Measurements from ENCODE around the gene ASXL1. TPM values are rescaled to one million over a fixed set of nuclear protein-coding genes. Genes with fewer than 3 reads are reported as not detected.

Gene ASXL1
- total and polyA plus RNA-seq, 8 donors, result 9.0 to 185 (median 61.7) TPM

DNA sequence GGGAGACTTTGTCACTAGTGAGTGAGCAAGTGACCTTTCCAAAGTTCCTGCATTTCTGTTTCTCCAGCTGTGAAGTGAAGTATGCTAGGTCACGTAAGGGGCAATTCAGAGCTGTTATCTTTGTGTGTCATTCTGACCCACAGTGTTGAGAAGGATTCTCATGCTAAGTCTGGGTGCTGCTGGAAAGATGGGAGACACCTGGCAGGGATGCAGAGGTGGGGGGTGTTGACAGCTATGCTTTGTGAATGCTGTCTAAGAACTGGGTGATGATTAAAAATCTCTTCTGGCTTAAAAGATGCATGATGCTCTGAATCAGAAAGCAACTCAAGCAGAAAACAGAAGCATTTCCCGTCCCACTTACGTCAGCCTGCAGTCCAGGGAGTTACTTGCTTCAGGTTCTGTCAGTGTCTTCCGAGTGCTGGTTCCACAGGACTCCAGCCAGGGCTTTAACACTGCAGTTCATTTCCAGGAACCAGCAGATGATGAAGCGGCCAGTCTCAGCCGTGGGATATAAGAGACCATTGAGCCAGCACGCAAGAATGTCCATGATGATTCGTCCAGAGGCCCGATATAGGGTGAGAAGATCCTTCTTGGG, 30.9 kb upstream of the ASXL1 start:
- no peak for TF ChIP-seq POLR2A (IDR thresholded peaks at IDR 0.05)
- TF ChIP-seq, protein P1, sequence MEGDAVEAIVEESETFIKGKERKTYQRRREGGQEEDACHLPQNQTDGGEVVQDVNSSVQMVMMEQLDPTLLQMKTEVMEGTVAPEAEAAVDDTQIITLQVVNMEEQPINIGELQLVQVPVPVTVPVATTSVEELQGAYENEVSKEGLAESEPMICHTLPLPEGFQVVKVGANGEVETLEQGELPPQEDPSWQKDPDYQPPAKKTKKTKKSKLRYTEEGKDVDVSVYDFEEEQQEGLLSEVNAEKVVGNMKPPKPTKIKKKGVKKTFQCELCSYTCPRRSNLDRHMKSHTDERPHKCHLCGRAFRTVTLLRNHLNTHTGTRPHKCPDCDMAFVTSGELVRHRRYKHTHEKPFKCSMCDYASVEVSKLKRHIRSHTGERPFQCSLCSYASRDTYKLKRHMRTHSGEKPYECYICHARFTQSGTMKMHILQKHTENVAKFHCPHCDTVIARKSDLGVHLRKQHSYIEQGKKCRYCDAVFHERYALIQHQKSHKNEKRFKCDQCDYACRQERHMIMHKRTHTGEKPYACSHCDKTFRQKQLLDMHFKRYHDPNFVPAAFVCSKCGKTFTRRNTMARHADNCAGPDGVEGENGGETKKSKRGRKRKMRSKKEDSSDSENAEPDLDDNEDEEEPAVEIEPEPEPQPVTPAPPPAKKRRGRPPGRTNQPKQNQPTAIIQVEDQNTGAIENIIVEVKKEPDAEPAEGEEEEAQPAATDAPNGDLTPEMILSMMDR (IDR thresholded peaks at IDR 0.05), result no peak
- TF ChIP-seq POLR2AphosphoS5 (IDR thresholded peaks at IDR 0.05), result no peak
- no peak for TF ChIP-seq EP300 (IDR thresholded peaks at IDR 0.05)
- H3K4me3 ChIP-seq, result no peak overlapping the region
- H3K36me3 ChIP-seq, result peaks cover 25 to 58% (median 46%) of the 10 kb centered on the region in 4 donors
- WGBS, 5 donors, result 83 to 89% (median 86%) methylated on average over 9 of the region's 9 CpGs
- H3K27ac ChIP-seq, result peak overlapping the region in 2 of 5 donors; percentile 5 to 59
- peak in 1 of 2 donors; percentile 38 for DNase-seq
- H3K4me1 ChIP-seq, result peaks cover 2 to 23% (median 8%) of the 10 kb centered on the region in 4 donors
- H3K27me3 ChIP-seq, result no peaks in the 10 kb centered on the region
- H3K9me3 ChIP-seq, result no peaks in the 10 kb centered on the region
- intact Hi-C loops (cut with DNase I; ENCODE audit: low total_unique reads), result no loop called here

DNA sequence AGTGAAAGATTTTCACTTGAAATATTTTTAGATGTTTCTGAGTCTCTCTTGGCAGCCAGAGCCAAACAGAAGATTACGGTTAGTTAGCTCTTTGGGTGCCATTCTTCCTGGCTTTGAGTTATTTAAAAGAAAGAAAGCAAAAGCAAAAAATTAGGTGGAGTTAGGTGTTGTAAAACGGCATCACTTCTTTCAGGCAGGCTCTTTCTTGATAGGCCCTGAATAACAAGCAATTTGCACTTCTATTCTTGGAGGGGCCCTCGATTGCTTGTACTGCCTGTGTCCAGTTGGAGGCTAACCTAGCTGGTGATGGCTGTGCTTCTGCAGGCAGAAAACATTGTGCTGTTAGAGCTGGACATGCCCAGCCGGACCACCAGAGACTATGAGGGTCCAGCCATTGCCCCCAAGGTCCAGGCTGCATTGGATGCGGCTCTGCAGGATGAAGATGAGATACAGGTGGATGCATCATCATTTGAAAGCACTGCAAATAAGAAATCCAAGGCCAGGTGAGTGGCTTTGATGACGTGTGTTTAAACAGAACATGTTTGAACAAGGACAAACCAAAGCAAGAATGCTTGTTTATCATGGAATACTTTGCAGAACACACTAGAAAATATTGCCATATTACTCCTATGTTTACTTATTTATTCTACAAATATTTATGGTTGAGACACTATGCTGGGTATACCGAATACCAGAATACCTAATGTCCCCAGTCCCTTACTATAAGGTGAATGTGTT, 28.1 kb upstream of the ASXL1 start:
- intact Hi-C loops (cut with DNase I; ENCODE audit: low total_unique reads), result loop anchor here (10.0 kb wide), 1 partner anchor 155 kb away; no protein-coding TSS in a partner anchor
- Histone ChIP-seq H3K27ac (no peak overlapping the region), H3K4me3 (no peak overlapping the region), H3K4me1 (peaks cover 16 to 48% (median 26%) of the 10 kb centered on the region in 4 donors), H3K36me3 (peaks cover 25 to 79% (median 59%) of the 10 kb centered on the region in 4 donors), H3K27me3 (no peaks in the 10 kb centered on the region), H3K9me3 (no peaks in the 10 kb centered on the region)
- TF ChIP-seq EP300 (IDR thresholded peaks at IDR 0.05), result no peak
- no peak for TF ChIP-seq POLR2A (IDR thresholded peaks at IDR 0.05)
- TF ChIP-seq, protein P1 (IDR thresholded peaks at IDR 0.05), result no peak
- TF ChIP-seq POLR2AphosphoS5 (IDR thresholded peaks at IDR 0.05), result no peak
- WGBS, 5 donors, result 58 to 76% (median 69%) methylated on average over 7 of the region's 7 CpGs
- no peak for DNase-seq

DNA sequence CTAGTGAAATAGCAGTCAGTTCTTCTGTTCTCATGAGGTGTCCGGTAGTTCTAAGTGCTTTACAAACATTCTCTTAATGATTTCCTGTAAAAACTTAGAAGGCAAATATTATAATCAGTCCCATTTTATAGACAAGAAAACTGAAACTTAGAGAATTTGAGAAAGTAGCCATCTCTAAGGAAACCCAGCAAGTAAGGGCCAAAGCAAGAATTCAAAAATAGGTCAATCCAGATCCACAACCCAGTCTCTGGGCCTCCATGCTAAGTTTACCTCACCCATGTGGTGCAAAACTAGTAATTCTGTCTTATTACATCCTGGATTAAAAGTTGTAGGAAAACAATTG, 27.6 kb upstream of the ASXL1 start:
- Histone ChIP-seq H3K27ac (no peak overlapping the region), H3K4me1 (peaks cover 16 to 48% (median 26%) of the 10 kb centered on the region in 4 donors), H3K4me3 (no peak overlapping the region), H3K36me3 (peaks cover 25 to 79% (median 59%) of the 10 kb centered on the region in 4 donors), H3K9me3 (no peaks in the 10 kb centered on the region), H3K27me3 (no peaks in the 10 kb centered on the region)
- TF ChIP-seq, protein P1 (IDR thresholded peaks at IDR 0.05), result no peak
- no peak for TF ChIP-seq POLR2AphosphoS5 (IDR thresholded peaks at IDR 0.05)
- no peak for DNase-seq
- WGBS, 5 donors, result 57 to 72% (median 60%) methylated on average over 1 of the region's 1 CpG
- intact Hi-C loops (cut with DNase I; ENCODE audit: low total_unique reads), result loop anchor here (10.0 kb wide), 1 partner anchor 154 kb away; no protein-coding TSS in a partner anchor

DNA sequence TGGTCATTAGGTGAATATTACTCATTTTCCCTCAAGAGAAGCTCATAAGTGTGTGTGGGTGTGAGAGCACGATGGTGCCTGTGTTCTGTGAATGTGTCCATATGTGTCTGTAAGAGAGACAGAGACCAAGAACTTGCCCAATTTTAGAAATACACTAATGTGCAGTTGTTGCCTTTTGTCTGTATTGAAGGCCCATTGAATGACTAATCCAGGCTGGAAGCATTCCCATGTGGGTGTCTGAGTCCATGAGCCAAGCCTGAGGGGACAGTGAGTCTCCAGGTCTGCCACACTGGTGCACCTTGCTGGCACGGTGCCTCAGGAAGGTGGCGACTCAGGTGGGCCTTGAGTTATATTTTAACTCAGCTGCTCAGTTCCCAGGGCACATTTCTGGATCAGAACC, 25.5 kb upstream of the ASXL1 start:
- TF ChIP-seq POLR2A (IDR thresholded peaks at IDR 0.05) (no peak), EP300 (IDR thresholded peaks at IDR 0.05) (no peak), POLR2AphosphoS5 (IDR thresholded peaks at IDR 0.05) (no peak)
- TF ChIP-seq, protein P1 (IDR thresholded peaks at IDR 0.05), result no peak
- Histone ChIP-seq H3K4me3 (no peak overlapping the region), H3K4me1 (peaks cover 16 to 44% (median 26%) of the 10 kb centered on the region in 4 donors), H3K9me3 (no peaks in the 10 kb centered on the region), H3K27ac (peak overlapping the region; percentile 35 to 85 (median 71)), H3K36me3 (peaks cover 21 to 65% (median 50%) of the 10 kb centered on the region in 4 donors), H3K27me3 (no peaks in the 10 kb centered on the region)
- DNase-seq, result peak; percentile 42 to 60
- WGBS, 5 donors, result 37 to 52% (median 44%) methylated on average over 3 of the region's 3 CpGs
- intact Hi-C loops (cut with DNase I; ENCODE audit: low total_unique reads), result loop anchor here (10.0 kb wide), 1 partner anchor 152 kb away; no protein-coding TSS in a partner anchor

All from stomach (tissue), 9 donors.